Stimulated activated CD8-positive, alpha-beta memory T cell treated with anti-CD3 and anti-CD28 coated beads, Interleukin-4, amount 100 ng/mL, for 24 hours (primary cell): ENCODE measurements around the gene PARP15.
"Not testable (repeated sequence)": the region's sequence is repeated elsewhere in the genome, so short reads cannot be mapped to it uniquely, and the experiment has no call there.

Experiments used
- DNase-seq: peaks from one replicate; pipeline ENCODE4 v3.0.0-alpha.2; 2020; ENCODE audit warnings: low read depth

The PARP15 gene

DNA sequence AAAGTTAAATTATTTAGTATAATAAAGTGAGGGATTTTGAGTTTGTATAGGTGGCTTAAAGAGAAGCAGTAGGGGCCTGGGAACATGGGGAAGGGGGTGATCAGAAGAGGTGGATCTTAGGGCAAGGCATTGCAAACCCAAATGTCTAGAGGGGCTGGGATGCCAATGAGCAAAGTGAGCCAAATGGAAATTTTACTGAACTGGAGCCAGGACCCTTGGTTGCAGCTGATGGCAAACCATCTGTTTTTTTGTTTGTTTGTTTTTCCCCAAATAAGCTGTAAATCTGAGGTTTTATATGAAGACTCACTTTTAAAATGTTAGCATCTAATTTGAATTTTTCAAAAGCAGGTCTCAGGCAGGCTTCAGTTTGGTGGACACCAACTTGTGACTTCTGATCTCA is 88.4 kb downstream of the PARP15 start:
- DNase-seq: no peak

GRCh38 chr3:122668930-122669730 is 91.7 kb downstream of the PARP15 start:
- no peak for DNase-seq

- no peak for DNase-seq
Measured at GRCh38 chr3:122671553-122671952, 94.1 kb downstream of the PARP15 start.

GRCh38 chr3:122674339-122674738 is 96.9 kb downstream of the PARP15 start:
- no peak for DNase-seq

GRCh38 chr3:122676759-122677158 is 99.3 kb downstream of the PARP15 start:
- DNase-seq: no peak

GRCh38 chr3:122677216-122677615 is 99.8 kb downstream of the PARP15 start:
- DNase-seq: no peak

GRCh38 chr3:122678506-122678905 is 101.1 kb downstream of the PARP15 start:
- no peak for DNase-seq

- DNase-seq: peak; percentile 60
Measured at GRCh38 chr3:122679085-122679881, 101.8 kb downstream of the PARP15 start.

- DNase-seq: no peak
Measured at GRCh38 chr3:122679882-122680474, 102.5 kb downstream of the PARP15 start.

- peak; percentile 41 for DNase-seq
Measured at GRCh38 chr3:122680475-122681283, 103.2 kb downstream of the PARP15 start, which contains the start of gene PARP14. TSS of gene PARP14 (plus strand) at chr3:122680839. CDS start at chr3:122680884, 45 bp downstream.

DNA sequence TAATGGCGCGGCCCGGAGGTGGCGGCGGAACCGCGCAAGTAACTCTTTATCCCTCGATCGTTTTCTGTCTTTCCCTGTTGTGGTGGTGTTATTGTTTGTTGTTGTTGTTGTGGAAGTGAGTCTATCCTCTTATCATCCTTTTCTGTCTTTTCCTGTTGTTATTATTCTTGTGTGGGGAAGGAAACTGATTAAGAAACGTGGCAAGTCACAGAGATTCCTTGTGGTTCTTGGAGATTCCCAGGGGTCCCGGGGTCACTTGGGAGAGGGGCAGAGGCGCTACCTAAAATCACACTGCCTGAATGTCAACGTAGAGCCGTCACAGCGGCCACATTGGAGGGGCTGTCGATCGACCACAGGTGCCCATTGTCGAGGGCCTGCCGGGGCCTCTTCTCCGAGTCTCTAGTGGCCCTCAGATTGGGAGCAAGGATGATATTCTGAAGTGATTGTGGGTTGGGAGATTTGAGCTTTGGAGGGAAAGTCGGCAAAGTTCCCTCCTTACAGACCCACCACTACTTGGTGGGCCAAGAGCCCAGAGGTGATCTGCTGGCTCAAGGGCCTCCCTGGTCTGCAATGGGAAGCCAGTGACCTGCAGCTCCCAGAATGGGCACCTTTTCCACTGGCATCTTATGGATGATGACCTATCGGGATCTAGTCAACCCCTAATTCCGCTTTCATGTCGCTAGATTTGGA is 104.0 kb downstream of the PARP15 start:
- DNase-seq: no peak

- DNase-seq: no peak
Measured at GRCh38 chr3:122681974-122682409, 104.5 kb downstream of the PARP15 start.

GRCh38 chr3:122682778-122683411 is 105.4 kb downstream of the PARP15 start:
- not testable (repeated sequence) for DNase-seq

DNA sequence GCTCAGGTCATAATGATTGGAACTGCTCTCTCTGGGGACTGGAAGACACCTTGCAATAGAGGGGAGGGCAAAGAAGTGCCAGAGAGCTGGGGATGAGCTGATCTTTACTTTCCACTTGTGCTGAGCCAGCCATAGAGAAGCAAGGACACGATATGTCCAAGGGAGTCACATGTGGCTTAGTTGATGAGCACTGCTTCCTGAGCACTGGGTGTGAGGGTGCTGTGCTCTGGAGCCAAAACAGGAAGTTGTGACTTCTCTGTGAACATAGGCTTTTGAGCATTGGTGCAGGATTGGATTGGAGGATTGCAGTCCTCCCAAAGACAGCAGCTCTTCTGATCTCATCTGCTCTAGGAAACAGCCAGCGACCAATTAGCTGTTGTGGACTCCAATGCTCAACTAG is 109.8 kb downstream of the PARP15 start:
- DNase-seq: no peak
